ENCODE results near the gene ITGA2. TPM values are rescaled to one million over a fixed set of nuclear protein-coding genes. Genes with fewer than 3 reads are reported as not detected.

The ITGA2 gene
- total RNA-seq, 1 experiment from 2014 or later: 1.2 TPM

GRCh38 chr5:53019320-53019719 lies 30.2 kb downstream of the ITGA2 start:
- H3K4me3 ChIP-seq (ENCODE audit: insufficient read depth, low read depth, low read length): no peak overlapping the region
- H3K27me3 ChIP-seq (ENCODE audit: control insufficient read depth, insufficient read depth, low read length): no peaks in the 10 kb centered on the region
- H3K36me3 ChIP-seq (replicated peaks; ENCODE audit: control insufficient read depth, insufficient read depth, low read length): no peaks in the 10 kb centered on the region
- DNase-seq: no peak

GRCh38 chr5:53022930-53023511 lies 33.9 kb downstream of the ITGA2 start:
- H3K4me3 ChIP-seq (ENCODE audit: insufficient read depth, low read depth, low read length): no peak overlapping the region
- no peak for DNase-seq
- H3K27me3 ChIP-seq (ENCODE audit: control insufficient read depth, insufficient read depth, low read length): no peaks in the 10 kb centered on the region
- H3K36me3 ChIP-seq (replicated peaks; ENCODE audit: control insufficient read depth, insufficient read depth, low read length): no peaks in the 10 kb centered on the region

GRCh38 chr5:53023969-53024368 lies 34.8 kb downstream of the ITGA2 start:
- no peaks in the 10 kb centered on the region for H3K36me3 ChIP-seq (replicated peaks; ENCODE audit: control insufficient read depth, insufficient read depth, low read length)
- H3K4me3 ChIP-seq (ENCODE audit: insufficient read depth, low read depth, low read length): no peak overlapping the region
- H3K27me3 ChIP-seq (ENCODE audit: control insufficient read depth, insufficient read depth, low read length): no peaks in the 10 kb centered on the region
- no peak for DNase-seq

- Histone ChIP-seq H3K36me3 (replicated peaks; ENCODE audit: control insufficient read depth, insufficient read depth, low read length) (no peaks in the 10 kb centered on the region), H3K4me3 (ENCODE audit: insufficient read depth, low read depth, low read length) (no peak overlapping the region), H3K27me3 (ENCODE audit: control insufficient read depth, insufficient read depth, low read length) (no peaks in the 10 kb centered on the region)
- DNase-seq: no peak
Observed at GRCh38 chr5:53024535-53024934, 35.4 kb downstream of the ITGA2 start.

- Histone ChIP-seq H3K27me3 (ENCODE audit: control insufficient read depth, insufficient read depth, low read length) (no peaks in the 10 kb centered on the region), H3K36me3 (replicated peaks; ENCODE audit: control insufficient read depth, insufficient read depth, low read length) (no peaks in the 10 kb centered on the region), H3K4me3 (ENCODE audit: insufficient read depth, low read depth, low read length) (no peak overlapping the region)
- DNase-seq: no peak
Observed at GRCh38 chr5:53025487-53025886, 36.3 kb downstream of the ITGA2 start.

GRCh38 chr5:53027913-53028312 lies 38.8 kb downstream of the ITGA2 start:
- no peak for DNase-seq

GRCh38 chr5:53029608-53030007 lies 40.5 kb downstream of the ITGA2 start:
- H3K4me3 ChIP-seq (ENCODE audit: insufficient read depth, low read depth, low read length): no peak overlapping the region
- no peaks in the 10 kb centered on the region for H3K27me3 ChIP-seq (ENCODE audit: control insufficient read depth, insufficient read depth, low read length)
- DNase-seq: no peak
- H3K36me3 ChIP-seq (replicated peaks; ENCODE audit: control insufficient read depth, insufficient read depth, low read length): no peaks in the 10 kb centered on the region

More at GRCh38 chr5:53027913-53028312, 38.8 kb downstream of the ITGA2 start:
- Histone ChIP-seq H3K27me3 (ENCODE audit: control insufficient read depth, insufficient read depth, low read length) (no peaks in the 10 kb centered on the region), H3K36me3 (replicated peaks; ENCODE audit: control insufficient read depth, insufficient read depth, low read length) (no peaks in the 10 kb centered on the region), H3K4me3 (ENCODE audit: insufficient read depth, low read depth, low read length) (no peak overlapping the region)

- H3K27me3 ChIP-seq (ENCODE audit: control insufficient read depth, insufficient read depth, low read length): no peaks in the 10 kb centered on the region
Observed at GRCh38 chr5:53030893-53031292, 41.7 kb downstream of the ITGA2 start.

GRCh38 chr5:53031695-53032096 lies 42.5 kb downstream of the ITGA2 start:
- no peak for DNase-seq
- H3K36me3 ChIP-seq (replicated peaks; ENCODE audit: control insufficient read depth, insufficient read depth, low read length): no peaks in the 10 kb centered on the region
- no peak overlapping the region for H3K4me3 ChIP-seq (ENCODE audit: insufficient read depth, low read depth, low read length)
- no peaks in the 10 kb centered on the region for H3K27me3 ChIP-seq (ENCODE audit: control insufficient read depth, insufficient read depth, low read length)

More at GRCh38 chr5:53030893-53031292, 41.7 kb downstream of the ITGA2 start:
- H3K36me3 ChIP-seq (replicated peaks; ENCODE audit: control insufficient read depth, insufficient read depth, low read length): no peaks in the 10 kb centered on the region
- DNase-seq: no peak
- no peak overlapping the region for H3K4me3 ChIP-seq (ENCODE audit: insufficient read depth, low read depth, low read length)

GRCh38 chr5:53032188-53032587 lies 43.0 kb downstream of the ITGA2 start:
- H3K27me3 ChIP-seq (ENCODE audit: control insufficient read depth, insufficient read depth, low read length): no peaks in the 10 kb centered on the region
- no peak overlapping the region for H3K4me3 ChIP-seq (ENCODE audit: insufficient read depth, low read depth, low read length)
- H3K36me3 ChIP-seq (replicated peaks; ENCODE audit: control insufficient read depth, insufficient read depth, low read length): no peaks in the 10 kb centered on the region
- DNase-seq: no peak

- H3K4me3 ChIP-seq (ENCODE audit: insufficient read depth, low read depth, low read length): no peak overlapping the region
- H3K36me3 ChIP-seq (replicated peaks; ENCODE audit: control insufficient read depth, insufficient read depth, low read length): no peaks in the 10 kb centered on the region
- H3K27me3 ChIP-seq (ENCODE audit: control insufficient read depth, insufficient read depth, low read length): no peaks in the 10 kb centered on the region
- DNase-seq: no peak
Observed at GRCh38 chr5:53034832-53035231, 45.7 kb downstream of the ITGA2 start.

- H3K4me3 ChIP-seq (ENCODE audit: insufficient read depth, low read depth, low read length): no peak overlapping the region
- no peaks in the 10 kb centered on the region for H3K36me3 ChIP-seq (replicated peaks; ENCODE audit: control insufficient read depth, insufficient read depth, low read length)
- DNase-seq: peak; percentile 19
- no peaks in the 10 kb centered on the region for H3K27me3 ChIP-seq (ENCODE audit: control insufficient read depth, insufficient read depth, low read length)
Observed at GRCh38 chr5:53035868-53036381, 46.8 kb downstream of the ITGA2 start.

GRCh38 chr5:53037141-53037859 lies 48.1 kb downstream of the ITGA2 start:
- H3K36me3 ChIP-seq (replicated peaks; ENCODE audit: control insufficient read depth, insufficient read depth, low read length): no peaks in the 10 kb centered on the region
- no peak for DNase-seq
- H3K4me3 ChIP-seq (ENCODE audit: insufficient read depth, low read depth, low read length): no peak overlapping the region
- no peaks in the 10 kb centered on the region for H3K27me3 ChIP-seq (ENCODE audit: control insufficient read depth, insufficient read depth, low read length)

GRCh38 chr5:53038196-53038847 lies 49.2 kb downstream of the ITGA2 start:
- no peak overlapping the region for H3K4me3 ChIP-seq (ENCODE audit: insufficient read depth, low read depth, low read length)
- no peaks in the 10 kb centered on the region for H3K27me3 ChIP-seq (ENCODE audit: control insufficient read depth, insufficient read depth, low read length)
- no peaks in the 10 kb centered on the region for H3K36me3 ChIP-seq (replicated peaks; ENCODE audit: control insufficient read depth, insufficient read depth, low read length)
- DNase-seq: no peak

- Histone ChIP-seq H3K36me3 (replicated peaks; ENCODE audit: control insufficient read depth, insufficient read depth, low read length) (no peaks in the 10 kb centered on the region), H3K27me3 (ENCODE audit: control insufficient read depth, insufficient read depth, low read length) (no peaks in the 10 kb centered on the region), H3K4me3 (ENCODE audit: insufficient read depth, low read depth, low read length) (no peak overlapping the region)
- no peak for DNase-seq
Observed at GRCh38 chr5:53039855-53040254, 50.7 kb downstream of the ITGA2 start.
